HTR-8/SVneo (cell line): ENCODE measurements around the gene PPP1R15A.
"Not testable (repeated sequence)": the region's sequence is repeated elsewhere in the genome, so short reads cannot be mapped to it uniquely, and the experiment has no call there.

Experiments
- DNase-seq: peaks from one replicate; pipeline ENCODE4 v3.0.0; 2011; ENCODE audit warnings: low spot score, mixed read lengths; ENCODE audit not compliant: insufficient read length
- FAIRE-seq: peaks from 2 replicates; lab custom pipeline; 2011; peaks lifted over from hg19 to GRCh38; lab: Jason Lieb, UNC

Gene PPP1R15A

DNA sequence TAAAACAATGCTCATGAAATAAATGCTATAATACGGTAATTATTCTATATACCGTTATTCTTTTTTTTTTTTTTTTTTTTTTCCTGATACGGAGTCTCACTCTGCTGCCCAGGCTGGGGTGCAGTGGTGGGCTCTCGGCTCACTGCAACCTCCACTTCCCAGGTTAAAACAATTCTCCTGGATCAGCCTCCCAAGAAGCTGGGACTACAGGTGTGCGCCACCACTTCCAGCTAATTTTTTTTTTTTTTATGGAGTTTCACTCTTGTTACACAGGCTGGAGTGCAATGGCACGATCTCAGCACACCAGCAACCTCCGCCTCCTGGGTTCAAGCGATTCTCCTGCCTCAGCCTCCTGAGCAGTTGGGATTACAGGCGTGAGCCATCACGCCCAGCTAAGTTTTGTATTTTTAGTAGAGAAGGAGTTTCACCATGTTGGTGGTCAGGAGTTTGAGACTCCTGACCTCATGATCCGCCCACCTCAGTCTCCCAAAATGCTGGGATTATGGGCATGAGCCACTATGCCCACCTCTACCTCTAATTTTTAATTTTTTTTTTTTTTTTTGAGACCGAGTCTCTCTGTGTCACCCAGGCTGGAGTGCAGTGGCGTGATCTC is 6.9 kb downstream of the PPP1R15A start:
- DNase-seq (no peak), FAIRE-seq (no peak)

DNA sequence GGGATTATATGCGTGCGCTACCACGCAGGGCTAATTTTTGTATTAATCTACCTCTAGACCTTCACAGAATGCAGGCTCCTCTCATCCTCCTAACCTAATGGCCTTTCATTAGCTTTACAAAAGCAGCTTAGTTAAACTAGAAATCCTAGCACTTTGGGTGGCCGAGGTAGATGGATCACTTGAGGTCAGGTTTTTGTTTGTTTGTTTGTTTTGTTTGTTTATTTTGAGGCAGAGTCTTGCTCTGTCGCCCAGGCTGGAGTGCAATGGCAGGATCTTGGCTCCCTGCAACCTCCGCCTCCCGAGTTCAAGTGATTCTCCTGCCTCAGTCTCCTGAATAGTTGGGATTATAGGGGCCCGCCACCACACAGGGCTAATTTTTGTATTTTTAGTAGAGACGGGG is 7.5 kb downstream of the PPP1R15A start:
- not testable (repeated sequence) for FAIRE-seq, DNase-seq

DNA sequence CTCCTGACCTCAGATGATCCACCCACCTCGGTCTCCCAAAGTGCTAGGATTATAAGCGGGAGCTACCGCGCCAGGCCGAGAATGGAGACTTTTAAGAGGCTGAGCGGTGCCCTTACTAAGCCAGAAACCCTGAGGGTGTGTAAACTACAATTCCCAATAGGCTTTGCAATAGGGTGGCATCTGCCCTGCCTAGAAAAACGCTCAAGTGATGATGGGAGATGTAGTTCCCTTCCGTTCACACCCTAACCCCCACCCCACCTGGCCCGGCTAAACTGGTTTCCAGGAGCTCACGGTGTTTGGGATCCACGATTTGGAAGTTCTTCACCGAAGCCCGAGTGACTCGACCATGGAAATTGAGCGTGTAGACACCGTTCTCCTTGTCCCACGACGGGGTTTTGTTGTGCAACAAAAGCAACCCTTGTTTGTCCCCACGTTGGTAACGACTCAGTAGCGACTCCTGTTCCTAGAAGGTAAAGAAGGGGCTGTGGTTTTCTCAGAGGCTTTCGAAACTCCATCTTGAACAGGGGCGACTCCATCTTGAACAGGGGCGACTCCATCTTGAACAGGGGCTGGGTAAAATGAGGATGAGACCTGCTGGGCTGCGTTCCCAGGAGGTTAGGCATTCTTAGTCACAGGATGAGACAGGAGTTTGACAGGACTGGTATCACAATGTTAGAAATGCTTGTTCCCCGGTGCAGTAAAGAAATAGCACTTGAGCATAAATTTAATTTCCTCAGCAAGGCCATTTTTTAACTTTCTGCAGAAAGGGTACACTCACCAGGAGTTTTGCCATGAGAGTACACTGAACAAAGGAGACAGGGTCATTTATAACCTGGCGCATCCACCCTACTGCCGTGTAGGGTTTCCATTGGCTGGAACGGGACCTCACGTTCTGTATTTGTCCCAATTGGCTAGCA is 9.8 kb downstream of the PPP1R15A start:
- DNase-seq (no peak), FAIRE-seq (no peak)

DNA sequence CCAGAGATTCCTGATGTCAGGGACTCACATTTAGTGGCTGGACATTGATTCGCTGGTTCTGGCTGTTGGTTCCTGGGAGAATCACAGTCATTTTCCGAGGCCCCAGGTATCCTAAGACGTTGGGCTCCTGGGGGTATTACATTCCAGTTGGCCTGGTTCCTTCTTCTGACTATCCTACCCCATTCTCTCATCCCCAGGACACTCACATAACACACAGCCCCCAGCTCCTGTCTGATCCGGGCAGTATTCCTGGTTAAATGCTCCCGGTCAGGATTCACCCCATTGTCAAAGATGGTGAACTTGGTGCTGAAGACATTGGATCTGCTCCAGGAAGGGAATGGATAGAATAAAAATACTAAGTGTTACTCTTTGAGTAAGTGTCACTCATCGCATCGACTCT is 11.5 kb downstream of the PPP1R15A start:
- DNase-seq = no peak
- no peak for FAIRE-seq

DNA sequence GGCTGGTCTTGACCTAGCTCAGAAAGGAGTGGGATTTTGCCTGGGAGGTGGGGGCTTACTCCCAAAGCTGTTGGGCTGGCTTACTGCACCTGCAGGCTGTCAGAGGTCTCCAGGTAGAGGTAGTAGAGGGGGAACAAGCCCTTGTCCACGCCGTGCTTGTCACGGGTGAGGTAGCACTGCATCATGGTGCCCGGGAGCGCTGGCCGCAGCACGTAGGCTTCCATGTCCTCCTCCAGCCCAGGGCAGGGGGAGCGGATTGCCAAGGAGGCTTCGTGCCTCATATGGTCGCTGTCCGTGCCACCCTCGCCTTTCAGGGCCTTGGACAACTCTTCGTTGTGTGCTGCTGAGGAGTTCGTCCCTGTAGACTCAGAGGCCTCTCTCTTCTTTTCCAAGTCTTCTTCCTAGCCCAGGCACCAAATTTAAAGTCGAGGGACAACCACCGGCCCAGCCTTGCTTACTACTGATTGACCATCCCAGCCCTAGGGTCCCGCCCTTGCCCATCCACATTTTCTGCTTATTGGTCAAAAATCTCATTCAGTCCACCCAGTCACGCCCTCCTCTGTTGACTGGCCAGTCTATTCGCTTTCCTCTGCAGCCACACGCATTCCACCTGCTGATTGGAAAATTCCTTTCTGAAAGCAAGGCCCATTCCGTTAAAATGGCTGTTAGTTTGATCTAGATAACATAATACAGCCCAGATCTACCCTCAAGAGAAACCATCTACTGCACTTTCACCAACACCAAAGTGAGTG is 15.8 kb downstream of the PPP1R15A start:
- no peak for DNase-seq
- FAIRE-seq = no peak

DNA sequence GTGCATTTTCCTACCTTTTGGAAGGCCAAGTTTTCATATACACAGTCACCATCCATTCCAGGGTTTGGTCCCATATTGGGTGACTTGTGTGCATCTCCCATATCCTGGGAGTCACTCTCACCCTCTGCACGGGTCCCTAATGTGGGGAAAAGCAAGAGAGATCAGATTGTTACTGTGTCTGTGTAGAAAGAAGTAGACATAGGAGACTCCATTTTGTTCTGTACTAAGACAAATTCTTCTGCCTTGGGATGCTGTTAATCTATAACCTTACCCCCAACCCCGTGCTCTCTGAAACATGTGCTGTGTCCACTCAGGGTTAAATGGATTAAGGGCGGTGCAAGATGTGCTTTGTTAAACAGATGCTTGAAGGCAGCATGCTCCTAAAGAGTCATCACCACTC is 17.3 kb downstream of the PPP1R15A start:
- not testable (repeated sequence) for DNase-seq, FAIRE-seq

DNA sequence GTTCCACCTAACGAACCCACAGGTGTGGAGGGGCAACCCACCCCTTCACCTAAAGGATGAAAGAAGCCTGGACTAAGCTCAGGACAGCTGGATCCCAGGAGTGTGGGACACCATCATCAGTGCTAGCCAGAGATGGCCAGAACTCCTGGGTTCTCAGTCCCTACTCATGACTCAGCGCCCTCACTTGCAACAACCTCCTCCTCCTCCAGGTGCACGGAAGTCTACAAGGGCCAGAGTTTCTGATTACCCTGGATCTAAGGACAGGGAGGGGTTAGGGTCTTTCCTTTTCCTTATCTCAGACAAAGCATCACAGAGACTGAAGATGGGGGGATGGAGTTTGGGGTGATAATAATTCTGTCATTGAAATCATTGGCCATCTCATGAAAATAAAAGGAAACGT is 18.3 kb downstream of the PPP1R15A start:
- no peak for FAIRE-seq

DNA sequence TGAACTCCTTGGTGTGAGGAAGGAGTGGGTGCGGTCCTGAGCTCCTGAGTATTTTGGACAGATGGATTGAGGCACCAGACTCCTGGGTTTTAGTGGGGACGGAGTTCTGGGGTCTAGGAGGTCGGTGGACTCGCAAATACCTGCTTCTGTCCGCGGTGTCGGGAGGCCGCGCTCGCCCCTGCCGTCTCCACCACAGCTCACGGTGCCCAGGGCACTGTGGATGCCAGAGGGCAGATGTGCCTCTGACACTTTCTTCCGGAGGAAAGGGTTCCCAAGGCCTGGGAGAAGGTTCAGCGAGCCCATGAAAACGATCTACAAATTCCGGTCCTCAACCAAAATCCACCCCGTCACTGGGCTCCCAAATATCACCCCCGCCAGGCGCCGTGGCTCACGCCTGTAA is 23.0 kb downstream of the PPP1R15A start:
- no peak for FAIRE-seq
- no peak for DNase-seq

More for the DNA sequence above, 18.3 kb downstream of the PPP1R15A start:
- DNase-seq = no peak

DNA sequence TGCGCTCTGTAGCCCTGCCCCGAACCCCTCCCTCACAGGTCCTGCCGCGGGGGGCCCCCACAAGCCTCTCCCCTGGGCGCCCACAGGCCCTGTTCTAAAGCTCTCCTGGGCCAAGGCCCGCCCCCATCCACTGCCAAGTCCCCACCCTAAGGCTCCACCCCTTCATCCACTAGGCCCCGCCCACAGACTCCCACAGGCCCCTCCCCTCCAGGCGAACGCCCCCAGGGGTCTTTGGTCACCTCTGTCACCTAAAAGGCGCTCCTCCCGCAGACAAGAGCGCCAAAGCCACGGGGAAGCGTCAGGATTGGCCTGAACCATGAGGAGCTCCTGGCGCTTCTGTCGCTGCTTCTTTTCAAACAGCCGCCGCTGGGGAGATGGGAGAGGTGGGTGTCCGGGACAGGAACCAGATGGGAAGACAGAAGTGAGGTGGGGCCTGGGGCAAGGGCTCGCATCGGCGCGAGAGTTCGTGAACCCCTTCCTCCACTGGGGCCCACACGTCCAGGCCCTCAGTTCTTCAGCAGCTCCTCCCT is 24.0 kb downstream of the PPP1R15A start:
- no peak for FAIRE-seq

DNA sequence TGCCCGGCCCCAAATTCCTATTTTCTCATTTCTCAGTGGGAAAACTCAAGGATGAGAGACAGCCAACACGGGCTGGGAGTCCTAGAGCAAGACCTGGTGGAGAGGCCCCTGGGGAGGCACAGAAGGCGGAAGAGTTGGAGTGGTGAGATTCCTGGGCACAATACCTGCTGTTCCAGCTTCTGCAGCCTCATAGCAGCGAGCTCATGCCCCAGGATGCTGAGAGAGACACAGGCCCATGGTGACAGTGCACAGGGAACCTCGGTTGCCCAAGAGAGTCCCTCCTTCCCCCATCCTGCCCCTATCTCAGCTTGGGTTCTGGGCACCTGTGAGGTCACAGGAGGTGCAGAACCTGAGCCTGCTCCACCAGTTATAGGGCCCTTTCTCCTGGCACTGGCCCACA is 25.0 kb downstream of the PPP1R15A start:
- FAIRE-seq (no peak), DNase-seq (no peak)

More for the DNA sequence above, 24.0 kb downstream of the PPP1R15A start:
- DNase-seq = no peak

DNA sequence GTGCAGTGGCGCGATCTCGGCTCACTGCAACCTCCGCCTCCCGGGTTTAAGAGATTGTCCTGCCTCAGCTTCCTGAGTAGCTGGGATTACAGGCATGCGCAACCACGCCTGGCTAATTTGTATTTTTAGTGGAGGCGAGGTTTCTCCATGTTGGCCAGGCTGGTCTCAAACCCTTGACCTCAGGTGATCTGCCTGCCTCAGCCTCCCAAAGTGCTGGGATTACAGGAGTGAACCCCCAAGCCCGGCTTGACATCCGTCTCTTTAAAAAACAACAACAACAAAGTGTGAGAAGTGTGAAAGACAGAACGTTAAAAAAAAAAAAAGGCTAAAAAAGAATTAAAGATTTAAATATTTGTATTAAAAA is 27.1 kb downstream of the PPP1R15A start:
- DNase-seq, FAIRE-seq: not testable (repeated sequence)

DNA sequence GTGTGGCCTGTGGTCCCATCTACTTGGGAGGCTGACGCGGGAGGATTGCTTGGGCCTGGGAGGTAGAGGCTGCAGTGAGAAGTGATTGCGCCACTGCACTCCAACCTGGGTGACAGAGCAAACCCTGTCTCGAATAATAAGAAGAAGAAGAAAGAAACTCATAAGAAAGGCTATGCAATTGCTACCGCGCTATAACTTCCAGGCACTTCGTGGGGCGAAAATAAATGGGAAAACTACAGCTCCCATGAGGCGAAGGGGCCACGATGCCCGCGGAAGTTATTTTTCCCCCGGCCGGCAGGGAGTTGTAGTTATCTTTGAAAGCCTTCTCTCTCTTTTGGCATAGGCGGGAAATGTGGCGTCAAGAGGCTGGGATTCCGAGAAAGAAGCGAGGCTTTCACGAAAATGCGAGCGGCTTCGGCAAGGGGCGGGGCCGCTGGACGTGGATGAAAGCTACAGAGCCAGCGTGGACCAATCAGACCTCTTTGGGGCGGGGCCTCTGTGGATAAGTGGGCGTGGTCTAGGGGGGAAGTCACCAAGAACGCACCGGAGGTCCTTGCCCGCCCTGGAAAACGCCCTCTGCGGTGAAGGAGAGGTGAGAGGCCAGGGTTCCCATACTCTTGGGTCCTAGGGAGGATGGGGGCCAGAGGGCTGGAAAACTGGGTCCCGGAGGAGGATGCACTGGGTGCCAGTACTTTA is 27.7 kb downstream of the PPP1R15A start, which contains the start of gene NUCB1:
NUCB1 (plus strand) TSS at position 532 of the 696 bp plus-strand sequence. CDS start 485 bp downstream, outside the sequence.
- peak; percentile 99 for DNase-seq
- peak; percentile 94 for FAIRE-seq

DNA sequence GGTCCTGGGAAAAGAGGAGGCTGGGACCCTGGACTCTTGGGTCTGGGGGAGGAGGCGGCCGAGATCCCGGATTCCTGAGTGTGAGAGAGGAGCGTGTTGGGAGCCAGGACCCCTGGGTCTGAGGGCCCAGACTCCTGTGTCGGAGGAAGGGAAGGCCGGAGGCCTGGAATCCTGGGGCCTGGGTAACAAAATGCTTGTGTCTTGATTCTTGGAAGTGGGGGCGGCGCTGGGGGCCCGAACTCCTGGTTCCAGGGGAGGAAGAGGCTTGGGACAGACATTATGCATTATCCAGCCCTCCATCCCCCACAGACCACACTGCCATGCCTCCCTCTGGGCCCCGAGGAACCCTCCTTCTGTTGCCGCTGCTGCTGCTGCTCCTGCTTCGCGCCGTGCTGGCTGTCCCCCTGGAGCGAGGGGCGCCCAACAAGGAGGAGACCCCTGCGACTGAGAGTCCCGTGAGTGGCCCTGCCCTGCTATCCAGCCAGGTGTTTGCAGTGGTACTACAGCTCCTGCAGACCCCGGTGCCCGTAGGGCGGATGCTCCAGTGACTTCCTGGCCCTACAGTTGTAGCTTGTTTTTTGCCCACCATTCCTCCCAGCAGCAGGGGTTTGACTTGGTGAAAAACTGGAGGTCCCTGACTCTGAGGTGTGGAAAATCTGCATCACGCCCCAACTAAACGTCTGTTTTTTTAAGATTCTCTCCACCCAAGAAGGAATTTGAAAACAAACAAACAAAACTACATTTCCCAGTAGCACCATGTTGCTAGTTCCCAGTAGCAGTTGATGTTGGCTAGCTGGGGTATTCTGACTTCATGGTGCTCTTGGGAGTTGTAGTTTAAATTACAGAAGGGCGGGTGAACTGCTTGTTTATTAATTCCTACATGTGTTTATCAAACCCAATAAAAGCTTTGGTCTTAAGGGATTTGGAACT is 28.5 kb downstream of the PPP1R15A start:
- DNase-seq (no peak), FAIRE-seq (no peak)

DNA sequence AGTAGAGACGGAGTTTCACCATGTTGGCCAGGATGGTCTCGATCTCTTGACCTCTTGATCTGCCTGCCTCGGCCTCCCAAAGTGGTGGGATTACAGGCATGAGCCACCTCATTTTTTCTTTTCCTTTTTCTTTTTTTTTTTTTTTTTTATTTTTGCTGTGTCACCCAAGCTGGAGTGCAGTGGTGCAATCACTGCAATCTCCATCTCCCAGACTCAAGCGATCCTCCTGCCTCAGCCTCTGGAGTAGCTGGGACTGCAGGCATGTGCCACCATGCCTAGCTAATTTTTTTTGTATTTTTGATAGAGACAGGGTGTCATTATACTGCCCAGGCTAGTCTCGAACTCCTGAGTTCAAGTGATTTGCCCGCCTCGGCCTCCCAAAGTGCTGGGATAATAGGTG is 30.1 kb downstream of the PPP1R15A start:
- not testable (repeated sequence) for DNase-seq, FAIRE-seq

DNA sequence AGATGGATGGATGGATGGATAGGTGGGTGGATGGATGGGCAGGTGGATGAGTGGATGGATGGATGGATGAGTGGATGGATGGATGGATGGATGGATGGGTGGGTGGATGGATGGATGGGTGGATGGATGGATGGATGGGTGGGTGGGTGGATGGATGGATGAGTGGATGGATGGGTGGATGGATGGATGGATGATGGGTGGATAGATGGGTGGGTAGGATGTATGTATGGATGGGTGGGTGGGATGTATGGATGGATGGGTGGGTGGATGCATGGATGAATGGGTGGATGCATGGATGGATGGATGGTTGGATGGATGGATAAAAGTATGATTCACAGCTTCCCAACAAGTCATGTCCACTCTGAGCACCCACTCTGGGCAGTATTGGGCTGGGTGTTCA is 31.6 kb downstream of the PPP1R15A start:
- FAIRE-seq = peak; percentile 54

DNA sequence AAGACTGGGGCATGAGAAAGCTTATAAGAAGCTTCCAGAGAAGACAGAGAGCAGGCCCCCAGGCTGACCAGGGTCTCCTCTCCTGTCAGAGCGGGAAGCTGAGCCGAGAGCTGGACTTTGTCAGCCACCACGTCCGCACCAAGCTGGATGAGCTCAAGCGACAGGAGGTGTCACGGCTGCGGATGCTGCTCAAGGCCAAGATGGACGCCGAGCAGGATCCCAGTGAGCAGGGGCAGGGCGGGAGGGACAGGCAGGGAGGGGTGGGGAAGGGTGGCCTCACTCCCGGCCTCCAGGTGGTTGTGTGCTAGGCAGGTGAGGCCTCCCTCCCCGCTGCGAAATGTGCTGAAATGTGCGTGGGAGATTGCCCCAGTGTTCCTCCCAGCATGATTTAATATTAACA is 33.4 kb downstream of the PPP1R15A start:
- DNase-seq (no peak), FAIRE-seq (no peak)

More for the DNA sequence above, 31.6 kb downstream of the PPP1R15A start:
- not testable (repeated sequence) for DNase-seq

DNA sequence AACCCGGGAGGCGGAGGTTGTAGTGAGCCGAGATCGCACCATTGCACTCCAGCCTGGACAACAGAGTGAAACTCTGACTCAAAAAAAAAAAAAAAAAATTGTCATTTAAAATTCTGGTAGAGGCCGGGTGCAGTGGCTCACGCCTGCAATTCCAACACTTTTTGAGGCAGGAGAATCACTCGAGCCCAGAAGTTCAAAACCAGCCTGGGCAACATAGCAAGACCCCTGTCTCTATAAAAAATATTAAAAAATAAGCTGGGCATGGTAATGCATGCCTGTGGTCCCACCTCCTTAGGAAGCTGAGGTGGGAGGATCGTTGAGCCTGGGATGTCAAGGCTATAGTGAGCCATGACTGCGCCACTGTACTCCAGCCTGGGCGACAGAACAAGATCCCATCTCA is 34.1 kb downstream of the PPP1R15A start:
- FAIRE-seq = no peak
- DNase-seq = no peak

DNA sequence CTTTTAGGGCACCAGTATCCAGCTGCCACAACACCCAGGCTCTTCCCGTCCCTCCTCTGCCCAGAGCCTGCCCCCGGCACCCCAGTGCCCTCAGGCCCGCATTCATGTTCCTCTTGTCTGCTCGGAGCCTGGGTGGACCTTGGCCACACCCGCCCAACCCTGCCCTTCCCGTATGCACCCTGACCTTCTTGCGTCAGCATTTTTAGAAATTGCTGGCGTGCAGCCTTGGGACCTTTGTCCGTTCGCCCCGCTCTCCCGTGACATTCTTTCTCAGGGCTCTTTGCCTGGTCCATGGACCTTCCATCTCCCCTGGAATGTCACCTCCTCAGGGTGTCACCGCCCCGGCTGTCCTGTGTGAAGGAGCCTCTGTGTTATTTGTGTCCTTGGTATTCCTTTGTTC is 35.5 kb downstream of the PPP1R15A start:
- DNase-seq (no peak), FAIRE-seq (no peak)
